AG10803 (cell line): Measurements from ENCODE around the gene AURKA.

Experiments used
- DNase-seq: peaks from one replicate; pipeline ENCODE4 v3.0.0; 2010; ENCODE audit warnings: low read depth
- H3K4me3 ChIP-seq: 2 replicates; pipeline ENCODE4 v1.5.1; 2011; ENCODE audit warnings: mild to moderate bottlenecking, low read length, control low read depth
- TF ChIP-seq, protein P1 (sequence below): conservative IDR thresholded peaks from 2 replicates; pipeline ENCODE4 v1.5.1; 2011; ENCODE audit warnings: mild to moderate bottlenecking, low read length, control low read depth, inconsistent platforms

The AURKA gene

DNA sequence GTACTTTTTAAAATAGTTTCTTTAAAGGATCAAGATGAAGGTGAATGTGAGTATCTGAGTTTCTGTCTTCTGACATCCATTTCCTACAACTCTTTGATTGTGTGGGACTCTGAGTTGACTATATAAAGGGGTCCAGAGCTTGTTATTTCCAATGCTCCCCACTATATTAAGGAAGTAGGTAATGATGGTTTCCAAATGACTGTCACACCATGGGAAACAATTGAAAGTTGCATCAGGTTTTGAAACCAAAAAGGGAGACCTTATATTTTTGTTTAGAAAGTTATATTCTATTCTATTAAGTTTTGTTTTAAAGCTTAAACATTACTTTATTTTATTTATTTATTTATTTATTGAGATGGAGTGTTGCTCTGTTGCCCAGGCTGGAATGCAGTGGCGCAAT, 31.2 kb upstream of the AURKA start:
- TF ChIP-seq, protein P1, sequence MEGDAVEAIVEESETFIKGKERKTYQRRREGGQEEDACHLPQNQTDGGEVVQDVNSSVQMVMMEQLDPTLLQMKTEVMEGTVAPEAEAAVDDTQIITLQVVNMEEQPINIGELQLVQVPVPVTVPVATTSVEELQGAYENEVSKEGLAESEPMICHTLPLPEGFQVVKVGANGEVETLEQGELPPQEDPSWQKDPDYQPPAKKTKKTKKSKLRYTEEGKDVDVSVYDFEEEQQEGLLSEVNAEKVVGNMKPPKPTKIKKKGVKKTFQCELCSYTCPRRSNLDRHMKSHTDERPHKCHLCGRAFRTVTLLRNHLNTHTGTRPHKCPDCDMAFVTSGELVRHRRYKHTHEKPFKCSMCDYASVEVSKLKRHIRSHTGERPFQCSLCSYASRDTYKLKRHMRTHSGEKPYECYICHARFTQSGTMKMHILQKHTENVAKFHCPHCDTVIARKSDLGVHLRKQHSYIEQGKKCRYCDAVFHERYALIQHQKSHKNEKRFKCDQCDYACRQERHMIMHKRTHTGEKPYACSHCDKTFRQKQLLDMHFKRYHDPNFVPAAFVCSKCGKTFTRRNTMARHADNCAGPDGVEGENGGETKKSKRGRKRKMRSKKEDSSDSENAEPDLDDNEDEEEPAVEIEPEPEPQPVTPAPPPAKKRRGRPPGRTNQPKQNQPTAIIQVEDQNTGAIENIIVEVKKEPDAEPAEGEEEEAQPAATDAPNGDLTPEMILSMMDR, result no peak
- DNase-seq, result no peak
- H3K4me3 ChIP-seq, result no peak overlapping the region

DNA sequence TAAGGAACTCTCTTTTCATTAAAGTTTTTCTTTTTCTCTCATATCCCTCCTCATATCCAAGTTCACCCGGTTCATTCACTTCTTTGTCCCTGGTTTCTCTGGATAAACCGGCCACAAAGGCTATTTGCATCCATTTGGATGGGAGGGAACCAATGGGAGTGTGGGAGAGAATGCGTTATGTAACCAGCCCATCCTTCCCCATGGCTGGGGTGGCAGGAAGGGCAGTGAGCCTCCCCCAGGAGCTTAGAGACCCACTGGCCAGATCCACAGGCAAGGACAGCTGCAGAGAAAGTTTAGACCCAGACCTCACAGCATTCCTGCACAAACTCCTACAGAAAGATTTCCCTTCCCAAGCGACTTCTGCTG, 30.8 kb upstream of the AURKA start:
- DNase-seq, result no peak
- H3K4me3 ChIP-seq, result no peak overlapping the region
- TF ChIP-seq, protein P1, result no peak

DNA sequence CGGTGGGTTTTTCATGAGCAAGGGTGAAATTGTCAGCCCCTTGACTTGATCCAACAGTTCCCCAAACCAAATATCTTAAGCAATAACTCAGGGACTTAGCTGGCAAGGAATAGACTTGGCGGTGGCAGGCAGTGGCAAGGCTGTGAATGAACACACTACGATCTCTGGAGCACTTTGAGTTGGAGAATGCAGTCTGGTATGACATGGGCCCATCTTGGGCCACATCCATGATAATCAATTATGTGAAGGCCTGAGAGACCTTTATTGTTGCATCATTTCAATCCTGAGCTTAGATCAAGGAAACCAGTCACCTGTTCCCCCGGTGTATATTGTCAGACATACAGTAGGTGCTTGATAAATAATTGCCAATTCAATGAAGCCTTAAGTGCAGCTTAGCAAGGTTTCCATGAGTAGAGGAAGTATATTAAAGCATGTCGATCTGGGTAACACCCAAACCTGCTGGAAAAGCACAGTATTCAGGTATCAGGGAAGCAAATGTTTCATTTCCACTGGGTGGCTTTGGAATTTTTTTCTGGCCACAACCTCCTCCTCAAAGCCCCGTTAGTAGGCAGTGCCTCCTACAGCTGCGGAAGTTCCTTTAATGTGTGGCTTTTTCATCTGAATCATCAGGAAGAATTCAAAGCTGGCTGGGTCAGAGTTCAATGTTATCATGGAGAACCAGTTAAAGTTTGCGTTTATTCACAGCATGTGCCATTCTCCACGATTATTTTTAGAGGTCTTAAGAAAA, 30.2 kb upstream of the AURKA start:
- H3K4me3 ChIP-seq, result no peak overlapping the region
- TF ChIP-seq, protein P1, result peak; percentile 12; the same call in 1 of the 2 replicates
- DNase-seq, result peak; percentile 58

DNA sequence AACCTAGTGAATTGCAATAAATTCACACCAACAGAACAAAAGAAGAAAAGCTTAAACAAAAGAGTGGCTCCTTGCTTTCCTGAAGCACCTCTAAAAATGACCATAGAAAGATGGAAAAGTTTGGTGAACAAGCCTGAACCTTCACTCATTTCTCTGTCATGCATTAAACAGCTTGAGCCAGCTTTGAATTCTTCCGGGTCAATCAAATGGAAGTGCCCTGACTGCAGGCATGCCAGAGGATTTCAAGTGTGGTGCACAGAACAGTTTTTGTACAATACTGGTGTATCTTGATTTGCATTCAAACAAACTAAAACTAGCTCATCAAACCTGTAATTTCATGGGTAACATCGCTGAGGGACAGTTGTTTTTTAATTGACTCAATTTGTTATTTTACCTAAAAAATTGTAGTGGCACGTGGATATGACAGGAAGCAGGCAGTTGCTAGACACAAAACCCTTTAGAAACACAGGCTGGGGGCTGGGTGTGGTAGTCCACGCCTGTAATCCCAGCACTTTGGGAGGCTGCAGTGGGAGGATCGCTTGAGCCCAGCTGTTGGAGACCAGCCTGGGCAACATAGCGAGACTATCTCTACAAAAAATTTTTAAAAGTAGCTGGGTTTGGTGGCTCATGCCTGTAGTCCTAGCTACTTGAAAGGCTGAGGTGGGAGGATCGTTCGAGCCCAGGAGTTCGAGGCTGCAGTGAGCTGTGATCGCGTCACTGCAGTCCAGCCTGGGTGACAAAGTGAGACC, 29.1 kb upstream of the AURKA start:
- no peak for DNase-seq
- TF ChIP-seq, protein P1, result no peak

DNA sequence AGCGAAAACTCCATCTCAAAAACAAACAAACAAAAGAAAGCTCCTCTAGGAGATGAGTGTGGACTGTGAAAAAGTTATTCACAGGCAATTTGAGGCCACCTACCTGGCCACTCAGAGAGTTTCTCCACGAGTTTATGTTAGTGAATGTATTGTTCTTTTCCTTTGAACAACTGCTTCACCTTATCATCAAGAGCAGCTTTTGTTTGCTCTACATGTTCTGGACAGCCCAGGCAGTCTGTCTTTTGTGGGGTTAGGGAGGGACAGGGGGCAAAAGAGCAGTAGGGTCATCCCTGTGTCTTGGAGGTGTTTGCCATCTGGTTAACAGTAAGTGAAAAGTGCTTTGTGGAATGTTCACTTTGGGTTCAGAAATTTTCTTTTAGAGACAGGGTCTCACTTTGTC, 28.0 kb upstream of the AURKA start:
- TF ChIP-seq, protein P1, result no peak
- no peak for DNase-seq
- H3K4me3 ChIP-seq, result no peak overlapping the region

More for the DNA sequence above, 29.1 kb upstream of the AURKA start:
- H3K4me3 ChIP-seq, result no peak overlapping the region

DNA sequence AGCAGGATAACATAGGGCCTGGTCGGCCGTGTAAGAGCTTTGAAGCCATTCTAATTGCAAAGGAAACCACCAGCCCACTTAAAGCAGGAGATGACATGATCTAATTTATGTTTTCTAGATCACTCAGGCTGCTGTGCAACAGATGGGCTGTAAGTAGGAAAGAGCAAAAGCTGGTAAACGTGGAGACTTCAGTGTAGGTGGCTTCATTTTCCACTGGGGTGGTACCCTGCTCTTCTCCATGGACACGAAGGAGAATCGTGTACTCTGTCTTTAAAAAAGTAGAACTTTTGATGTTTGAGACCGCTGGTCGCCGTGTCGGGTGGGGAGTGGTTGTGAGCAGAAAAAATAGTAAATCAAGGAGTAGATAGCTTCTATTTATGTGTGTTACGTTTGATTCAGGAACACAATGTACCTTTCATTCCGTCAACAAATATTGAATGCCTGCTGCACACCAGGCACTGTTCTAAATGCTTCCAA, 26.4 kb upstream of the AURKA start:
- TF ChIP-seq, protein P1, result no peak
- peak; percentile 51 for DNase-seq
- no peak overlapping the region for H3K4me3 ChIP-seq

DNA sequence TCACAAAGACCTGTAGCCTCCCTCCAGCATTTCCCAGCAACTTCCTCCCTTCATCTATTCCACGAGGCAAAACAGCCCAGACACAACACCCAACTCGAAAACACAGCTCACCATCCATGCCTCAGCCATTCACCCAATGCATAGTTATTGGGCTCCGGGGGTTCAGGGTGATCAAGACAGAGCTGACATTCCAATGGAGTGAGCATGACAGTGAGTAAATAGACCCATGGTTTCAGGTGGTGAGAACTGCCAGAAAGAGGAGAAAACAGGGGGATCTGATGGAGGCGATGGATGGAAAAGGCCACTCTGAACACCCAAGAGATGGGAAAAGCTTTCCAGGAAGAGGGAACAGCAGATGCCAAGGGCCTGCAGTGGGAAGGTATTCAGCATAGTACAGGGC, 25.9 kb upstream of the AURKA start:
- TF ChIP-seq, protein P1, result no peak
- DNase-seq, result peak; percentile 29
- no peak overlapping the region for H3K4me3 ChIP-seq
